Ovary (tissue), 3 donors: ENCODE measurements around the gene MYMK.

ENCODE experiments used
- POLR2A ChIP-seq: fragments of 450-650 bp; IDR thresholded peaks from one replicate; pipeline ENCODE4 v1.6.1; 2017; ENCODE audit warnings: antibody characterized with exemption, mild to moderate bottlenecking, moderate library complexity
- TF ChIP-seq, protein P1 (sequence below), 3 donors: fragments of 450-650 bp in 2 of 3; fragments of 200-600 bp in 1 of 3; IDR thresholded peaks; one replicate each; pipeline versions ENCODE4 v1.5.1 to v1.8.0; 2016 to 2022; ENCODE audit warnings: antibody characterized with exemption in 3 of 3, mild to moderate bottlenecking in 1 of 3
- donor health status: DM: no; HTN: no; CAD: no.

DNA sequence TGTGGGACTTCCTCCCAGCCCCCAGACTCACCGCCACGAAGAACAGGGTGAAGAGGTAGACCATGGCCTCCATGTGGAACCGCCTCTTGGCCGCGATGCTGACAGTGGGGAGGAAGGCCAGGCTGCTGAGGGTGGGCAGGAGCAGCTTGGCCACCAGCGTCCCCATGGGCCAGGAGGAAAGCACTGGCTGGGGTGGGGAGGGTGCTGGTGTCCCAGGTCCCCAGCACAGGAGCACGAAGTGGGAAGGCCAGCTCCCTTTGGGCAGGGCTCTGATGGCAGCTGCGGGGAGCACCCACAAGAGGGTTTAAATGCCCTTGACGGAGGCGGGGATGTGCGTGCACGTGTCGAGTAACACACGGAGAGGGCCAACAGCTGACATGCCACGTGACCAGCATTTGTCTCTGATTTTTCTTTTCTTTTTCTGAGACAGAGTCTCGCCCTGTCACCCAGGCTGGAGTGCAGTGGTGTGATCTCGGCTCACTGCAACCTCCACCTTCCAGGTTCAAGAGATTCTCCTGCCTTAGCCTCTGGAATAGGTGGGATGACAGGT, at the start of gene MYMK:
- TF ChIP-seq, protein P1, sequence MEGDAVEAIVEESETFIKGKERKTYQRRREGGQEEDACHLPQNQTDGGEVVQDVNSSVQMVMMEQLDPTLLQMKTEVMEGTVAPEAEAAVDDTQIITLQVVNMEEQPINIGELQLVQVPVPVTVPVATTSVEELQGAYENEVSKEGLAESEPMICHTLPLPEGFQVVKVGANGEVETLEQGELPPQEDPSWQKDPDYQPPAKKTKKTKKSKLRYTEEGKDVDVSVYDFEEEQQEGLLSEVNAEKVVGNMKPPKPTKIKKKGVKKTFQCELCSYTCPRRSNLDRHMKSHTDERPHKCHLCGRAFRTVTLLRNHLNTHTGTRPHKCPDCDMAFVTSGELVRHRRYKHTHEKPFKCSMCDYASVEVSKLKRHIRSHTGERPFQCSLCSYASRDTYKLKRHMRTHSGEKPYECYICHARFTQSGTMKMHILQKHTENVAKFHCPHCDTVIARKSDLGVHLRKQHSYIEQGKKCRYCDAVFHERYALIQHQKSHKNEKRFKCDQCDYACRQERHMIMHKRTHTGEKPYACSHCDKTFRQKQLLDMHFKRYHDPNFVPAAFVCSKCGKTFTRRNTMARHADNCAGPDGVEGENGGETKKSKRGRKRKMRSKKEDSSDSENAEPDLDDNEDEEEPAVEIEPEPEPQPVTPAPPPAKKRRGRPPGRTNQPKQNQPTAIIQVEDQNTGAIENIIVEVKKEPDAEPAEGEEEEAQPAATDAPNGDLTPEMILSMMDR (IDR thresholded peaks at IDR 0.05), result no peak
- no peak for TF ChIP-seq POLR2A
